ENCODE measurements around the gene TRIB2. TPM values are rescaled to one million over a fixed set of nuclear protein-coding genes. Genes with fewer than 3 reads are reported as not detected.

Gene TRIB2
- total and polyA plus RNA-seq, 2 of the 13 experiments (the other 11 are each of a cell fraction or from before 2014, with no cell fraction given): 1.1 to 2.3 TPM

DNA sequence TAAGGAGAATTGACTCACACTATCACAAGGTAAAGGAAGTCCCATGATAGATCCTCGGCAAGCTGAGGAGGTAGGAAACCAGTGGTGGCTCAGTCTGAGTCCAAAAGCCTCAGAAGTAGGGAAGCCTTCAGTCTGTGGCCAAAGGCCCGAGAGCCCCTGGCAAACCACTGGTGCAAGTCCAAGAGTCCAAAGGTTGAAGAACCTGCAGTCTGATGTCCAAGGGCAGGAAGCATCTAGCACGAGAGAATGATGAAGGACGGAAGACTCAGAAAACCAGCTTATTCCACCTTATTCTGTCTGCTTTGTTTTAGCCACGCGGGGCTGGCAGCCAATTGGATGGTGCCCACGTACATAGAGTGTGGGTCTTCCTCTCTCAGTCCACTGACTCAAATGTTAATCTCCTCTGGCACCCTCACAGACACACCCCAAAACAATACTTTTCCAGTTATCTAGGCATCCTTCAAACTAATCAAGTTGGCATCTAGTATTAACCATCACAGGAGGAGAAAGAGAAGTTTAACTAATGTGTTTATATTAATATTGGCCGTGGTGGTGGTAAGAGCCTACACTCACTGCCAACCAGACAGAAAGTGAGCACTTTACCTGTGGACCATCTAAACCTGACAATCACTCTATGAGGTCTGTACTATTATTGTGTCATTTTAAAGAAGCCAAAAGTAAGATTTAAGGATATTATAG, 8.1 kb upstream of the TRIB2 start:
- H2AFZ ChIP-seq (ENCODE audit: low read length): no peak overlapping the region
- in situ Hi-C loops (cut with HindIII; ENCODE audit: extremely low pct_ligation_motif_present, low pct_unique_long_range_greater_than_20kb): no loop called here
- no peaks in the 10 kb centered on the region for H3K9me3 ChIP-seq (ENCODE audit: low read length)
- no peak for FAIRE-seq
- WGBS (ENCODE audit: low lambda C conversion rate): 37% methylated on average over 8 of the region's 8 CpGs
- no peak for DNase-seq (ENCODE audit: low spot score)
- TF ChIP-seq ZNF660 (CRISPR knock-in tag; IDR thresholded peaks at IDR 0.05; ENCODE audit: borderline replicate concordance, low read depth) (no peak), ZNF496 (CRISPR knock-in tag; IDR thresholded peaks at IDR 0.05; ENCODE audit: insufficient replicate concordance) (no peak), AKAP8 (CRISPR knock-in tag; IDR thresholded peaks at IDR 0.05) (no peak), GTF2F1 (IDR thresholded peaks at IDR 0.05; ENCODE audit: low read length) (no peak), U2AF2 (IDR thresholded peaks at IDR 0.05; ENCODE audit: low read depth, low read length) (no peak), SALL2 (CRISPR knock-in tag; IDR thresholded peaks at IDR 0.05) (no peak), AGO1 (IDR thresholded peaks at IDR 0.05; ENCODE audit: low read depth, low read length, poor library complexity, severe bottlenecking) (no peak), GATAD2A (CRISPR knock-in tag; IDR thresholded peaks at IDR 0.05) (no peak), KDM5A (IDR thresholded peaks at IDR 0.05; ENCODE audit: borderline replicate concordance, low read length) (no peak), PRPF4 (IDR thresholded peaks at IDR 0.05; ENCODE audit: low read depth, low read length, poor library complexity, severe bottlenecking) (no peak), CBX2 (IDR thresholded peaks at IDR 0.05; ENCODE audit: low read depth, low read length) (no peak), CBX2 (CRISPR knock-in tag; IDR thresholded peaks at IDR 0.05; ENCODE audit: low read depth) (no peak), ERF (CRISPR knock-in tag; IDR thresholded peaks at IDR 0.05) (no peak), SNRNP70 (IDR thresholded peaks at IDR 0.05; ENCODE audit: low read depth, low read length) (no peak), MXD4 (CRISPR knock-in tag; IDR thresholded peaks at IDR 0.05) (no peak), MAF1 (CRISPR knock-in tag; IDR thresholded peaks at IDR 0.05; ENCODE audit: borderline replicate concordance) (no peak), ZC3H13 (CRISPR knock-in tag; IDR thresholded peaks at IDR 0.05) (no peak), YY1 (IDR thresholded peaks at IDR 0.05; ENCODE audit: insufficient read depth, insufficient replicate concordance, low read depth, low read length) (no peak)
- TF ChIP-seq, protein P1, sequence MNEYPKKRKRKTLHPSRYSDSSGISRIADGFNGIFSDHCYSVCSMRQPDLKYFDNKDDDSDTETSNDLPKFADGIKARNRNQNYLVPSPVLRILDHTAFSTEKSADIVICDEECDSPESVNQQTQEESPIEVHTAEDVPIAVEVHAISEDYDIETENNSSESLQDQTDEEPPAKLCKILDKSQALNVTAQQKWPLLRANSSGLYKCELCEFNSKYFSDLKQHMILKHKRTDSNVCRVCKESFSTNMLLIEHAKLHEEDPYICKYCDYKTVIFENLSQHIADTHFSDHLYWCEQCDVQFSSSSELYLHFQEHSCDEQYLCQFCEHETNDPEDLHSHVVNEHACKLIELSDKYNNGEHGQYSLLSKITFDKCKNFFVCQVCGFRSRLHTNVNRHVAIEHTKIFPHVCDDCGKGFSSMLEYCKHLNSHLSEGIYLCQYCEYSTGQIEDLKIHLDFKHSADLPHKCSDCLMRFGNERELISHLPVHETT (CRISPR knock-in tag; conservative IDR thresholded peaks at IDR 0.05): no peak
- TF ChIP-seq, protein P2, sequence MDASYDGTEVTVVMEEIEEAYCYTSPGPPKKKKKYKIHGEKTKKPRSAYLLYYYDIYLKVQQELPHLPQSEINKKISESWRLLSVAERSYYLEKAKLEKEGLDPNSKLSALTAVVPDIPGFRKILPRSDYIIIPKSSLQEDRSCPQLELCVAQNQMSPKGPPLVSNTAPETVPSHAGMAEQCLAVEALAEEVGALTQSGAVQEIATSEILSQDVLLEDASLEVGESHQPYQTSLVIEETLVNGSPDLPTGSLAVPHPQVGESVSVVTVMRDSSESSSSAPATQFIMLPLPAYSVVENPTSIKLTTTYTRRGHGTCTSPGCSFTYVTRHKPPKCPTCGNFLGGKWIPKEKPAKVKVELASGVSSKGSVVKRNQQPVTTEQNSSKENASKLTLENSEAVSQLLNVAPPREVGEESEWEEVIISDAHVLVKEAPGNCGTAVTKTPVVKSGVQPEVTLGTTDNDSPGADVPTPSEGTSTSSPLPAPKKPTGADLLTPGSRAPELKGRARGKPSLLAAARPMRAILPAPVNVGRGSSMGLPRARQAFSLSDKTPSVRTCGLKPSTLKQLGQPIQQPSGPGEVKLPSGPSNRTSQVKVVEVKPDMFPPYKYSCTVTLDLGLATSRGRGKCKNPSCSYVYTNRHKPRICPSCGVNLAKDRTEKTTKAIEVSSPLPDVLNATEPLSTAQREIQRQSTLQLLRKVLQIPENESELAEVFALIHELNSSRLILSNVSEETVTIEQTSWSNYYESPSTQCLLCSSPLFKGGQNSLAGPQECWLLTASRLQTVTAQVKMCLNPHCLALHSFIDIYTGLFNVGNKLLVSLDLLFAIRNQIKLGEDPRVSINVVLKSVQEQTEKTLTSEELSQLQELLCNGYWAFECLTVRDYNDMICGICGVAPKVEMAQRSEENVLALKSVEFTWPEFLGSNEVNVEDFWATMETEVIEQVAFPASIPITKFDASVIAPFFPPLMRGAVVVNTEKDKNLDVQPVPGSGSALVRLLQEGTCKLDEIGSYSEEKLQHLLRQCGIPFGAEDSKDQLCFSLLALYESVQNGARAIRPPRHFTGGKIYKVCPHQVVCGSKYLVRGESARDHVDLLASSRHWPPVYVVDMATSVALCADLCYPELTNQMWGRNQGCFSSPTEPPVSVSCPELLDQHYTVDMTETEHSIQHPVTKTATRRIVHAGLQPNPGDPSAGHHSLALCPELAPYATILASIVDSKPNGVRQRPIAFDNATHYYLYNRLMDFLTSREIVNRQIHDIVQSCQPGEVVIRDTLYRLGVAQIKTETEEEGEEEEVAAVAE (CRISPR knock-in tag; IDR thresholded peaks at IDR 0.05; ENCODE audit: borderline replicate concordance): no peak
- TF ChIP-seq, protein P3, sequence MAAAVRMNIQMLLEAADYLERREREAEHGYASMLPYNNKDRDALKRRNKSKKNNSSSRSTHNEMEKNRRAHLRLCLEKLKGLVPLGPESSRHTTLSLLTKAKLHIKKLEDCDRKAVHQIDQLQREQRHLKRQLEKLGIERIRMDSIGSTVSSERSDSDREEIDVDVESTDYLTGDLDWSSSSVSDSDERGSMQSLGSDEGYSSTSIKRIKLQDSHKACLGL (CRISPR knock-in tag; IDR thresholded peaks at IDR 0.05): no peak
- H3K36me3 ChIP-seq (replicated peaks in 1 of 2; ENCODE audit: control insufficient read depth in 1 of 2, insufficient read depth in 2 of 2, low read length in 2 of 2): no peaks in the 10 kb centered on the region
- no peaks in the 10 kb centered on the region for H4K20me1 ChIP-seq (ENCODE audit: insufficient read depth, low read length)
- no TSS peak for BruUV-seq (replicated peaks)
- CTCF ChIA-PET (ENCODE audit: low intra/inter-chr PET ratio, low total read pairs): no interaction called here
- POLR2A ChIA-PET: no interaction called here
- no peak overlapping the region for H3K9ac ChIP-seq (ENCODE audit: insufficient read depth, low read depth, low read length)
- ATAC-seq: no peak
- no peak overlapping the region for H3K4me2 ChIP-seq (ENCODE audit: low read depth, low read length)
- intact Hi-C loops (cut with micrococcal nuclease; ENCODE audit: unreplicated experiment): no loop called here
- H3K4me3 ChIP-seq (replicated peaks in 1 of 3; ENCODE audit: insufficient read depth in 1 of 3, low read depth in 2 of 3, low read length in 3 of 3): no peak overlapping the region
- H3K79me2 ChIP-seq (ENCODE audit: insufficient read depth, low read length): no peaks in the 10 kb centered on the region
- no peaks in the 10 kb centered on the region for H3K4me1 ChIP-seq (ENCODE audit: insufficient read depth, low read length)
- H3K27ac ChIP-seq (ENCODE audit: extremely low read length, insufficient read depth, low read length): no peak overlapping the region
- no peaks in the 10 kb centered on the region for H3K27me3 ChIP-seq (ENCODE audit: control insufficient read depth in 1 of 2, insufficient read depth in 2 of 2, low read length in 2 of 2)
